Omental fat pad (tissue), 4 donors: Measurements from ENCODE around the gene CIAPIN1. TPM values are rescaled to one million over a fixed set of nuclear protein-coding genes. Genes with fewer than 3 reads are reported as not detected.

ENCODE experiments used
- ATAC-seq: fragments of 150-250 bp; one replicate; pipeline ENCODE4 v1.9.1; 2016; ENCODE audit warnings: mild to moderate bottlenecking, moderate library complexity; ENCODE audit not compliant: low FRiP score
- DNase-seq: peaks from one replicate; pipeline ENCODE4 v3.0.0-alpha.2; 2019; ENCODE audit warnings: low spot score
- total RNA-seq, 4 donors: library from RNA; depleted of rRNA; stranded (reverse); fragments of >200 nt; gene quantifications; one replicate each; pipeline ENCODE4 v1.1.0, GENCODE V29; 2016
- TF ChIP-seq, protein P1 (sequence below), 3 donors: fragments of 450-650 bp; IDR thresholded peaks; one replicate each; pipeline ENCODE4 v1.5.1; 2016 to 2017; ENCODE audit warnings: antibody characterized with exemption in 3 of 3, mild to moderate bottlenecking in 3 of 3, moderate library complexity in 2 of 3

Gene CIAPIN1
- total RNA-seq, 4 donors from 2014 or later: 26.4 to 37.2 (median 32.4) TPM

- ATAC-seq: no peak
Measured at GRCh38 chr16:57381791-57382534, 65.2 kb downstream of the CIAPIN1 start.

GRCh38 chr16:57380671-57381462 lies 66.3 kb downstream of the CIAPIN1 start:
- TF ChIP-seq, protein P1, sequence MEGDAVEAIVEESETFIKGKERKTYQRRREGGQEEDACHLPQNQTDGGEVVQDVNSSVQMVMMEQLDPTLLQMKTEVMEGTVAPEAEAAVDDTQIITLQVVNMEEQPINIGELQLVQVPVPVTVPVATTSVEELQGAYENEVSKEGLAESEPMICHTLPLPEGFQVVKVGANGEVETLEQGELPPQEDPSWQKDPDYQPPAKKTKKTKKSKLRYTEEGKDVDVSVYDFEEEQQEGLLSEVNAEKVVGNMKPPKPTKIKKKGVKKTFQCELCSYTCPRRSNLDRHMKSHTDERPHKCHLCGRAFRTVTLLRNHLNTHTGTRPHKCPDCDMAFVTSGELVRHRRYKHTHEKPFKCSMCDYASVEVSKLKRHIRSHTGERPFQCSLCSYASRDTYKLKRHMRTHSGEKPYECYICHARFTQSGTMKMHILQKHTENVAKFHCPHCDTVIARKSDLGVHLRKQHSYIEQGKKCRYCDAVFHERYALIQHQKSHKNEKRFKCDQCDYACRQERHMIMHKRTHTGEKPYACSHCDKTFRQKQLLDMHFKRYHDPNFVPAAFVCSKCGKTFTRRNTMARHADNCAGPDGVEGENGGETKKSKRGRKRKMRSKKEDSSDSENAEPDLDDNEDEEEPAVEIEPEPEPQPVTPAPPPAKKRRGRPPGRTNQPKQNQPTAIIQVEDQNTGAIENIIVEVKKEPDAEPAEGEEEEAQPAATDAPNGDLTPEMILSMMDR (IDR thresholded peaks at IDR 0.05): no peak
- no peak for ATAC-seq
- DNase-seq: no peak

More at GRCh38 chr16:57381791-57382534, 65.2 kb downstream of the CIAPIN1 start:
- TF ChIP-seq, protein P1 (IDR thresholded peaks at IDR 0.05): no peak
- no peak for DNase-seq

GRCh38 chr16:57379579-57379978 lies 67.6 kb downstream of the CIAPIN1 start:
- no peak for DNase-seq
- TF ChIP-seq, protein P1 (IDR thresholded peaks at IDR 0.05): no peak
- ATAC-seq: no peak

Other genes with a start within 250 kb of the CIAPIN1 start
- 10 to 100 TPM; 48.8 to 67.3 (median 65.0) TPM for gene ARL2BP, start 202.1 kb downstream of the CIAPIN1 start, total RNA-seq
- gene PLLP, start 162.7 kb downstream of the CIAPIN1 start, total RNA-seq: 10 to 100 TPM in 3 of 4 donors, 1 to 10 TPM in 1; 9.0 to 49.1 (median 12.2) TPM
- gene CCL22, start 88.6 kb downstream of the CIAPIN1 start, total RNA-seq: 1 to 10 TPM in 1 of 4 donors, not detected in 3; 6.7 TPM
- gene CX3CL1, start 74.9 kb downstream of the CIAPIN1 start, total RNA-seq: 10 to 100 TPM in 2 of 4 donors, 1 to 10 TPM in 2; 7.1 to 59.7 (median 11.9) TPM
- not detected for gene CCL17, start 42.6 kb downstream of the CIAPIN1 start, total RNA-seq
- 10 to 100 TPM; 30.6 to 60.5 (median 44.7) TPM for gene COQ9, start 94 bp upstream of the CIAPIN1 start, total RNA-seq
- 10 to 100 TPM; 82.4 to 89.4 (median 85.4) TPM for gene POLR2C, start 15.3 kb upstream of the CIAPIN1 start, total RNA-seq
- 10 to 100 TPM in 3 of 4 donors, 1 to 10 TPM in 1; 5.9 to 36.3 (median 12.9) TPM for gene DOK4, start 39.1 kb upstream of the CIAPIN1 start, total RNA-seq
- gene CCDC102A, start 89.2 kb upstream of the CIAPIN1 start, total RNA-seq: 1 to 10 TPM; 3.5 to 9.8 (median 7.8) TPM
- gene ADGRG5, start 95.3 kb upstream of the CIAPIN1 start, total RNA-seq: under 1 TPM in 2 of 4 donors, not detected in 2; 0.31 to 0.37 TPM
- gene ADGRG1, start 181.2 kb upstream of the CIAPIN1 start, total RNA-seq: 10 to 100 TPM; 15.3 to 99.1 (median 70.5) TPM
- 10 to 100 TPM in 1 of 4 donors, 1 to 10 TPM in 3; 2.3 to 17.7 (median 4.4) TPM for gene ADGRG3, start 220.9 kb upstream of the CIAPIN1 start, total RNA-seq
- gene DRC7, start 247.4 kb upstream of the CIAPIN1 start, total RNA-seq: under 1 TPM in 1 of 4 donors, not detected in 3; 0.65 TPM